Hippocampal formation (tissue), 2 donors: ENCODE measurements around the gene SVIL.
"Not testable (repeated sequence)": the region's sequence is repeated elsewhere in the genome, so short reads cannot be mapped to it uniquely, and the experiment has no call there.

ENCODE experiments used
- DNase-seq, 2 donors: peaks; one replicate each; lab custom pipeline; 2025; lab: John Stamatoyannopoulos, UW

Gene SVIL

GRCh38 chr10:29451946-29452345, 182.8 kb downstream of the SVIL start:
- DNase-seq = no peak

GRCh38 chr10:29450405-29450804, 184.4 kb downstream of the SVIL start:
- no peak for DNase-seq

GRCh38 chr10:29448756-29449592, 185.8 kb downstream of the SVIL start:
- DNase-seq = peak; percentile 35 to 66

GRCh38 chr10:29448125-29448524, 186.6 kb downstream of the SVIL start:
- no peak for DNase-seq

- DNase-seq = no peak
Measured at GRCh38 chr10:29446327-29446726, 188.4 kb downstream of the SVIL start.

- DNase-seq = no peak
Measured at GRCh38 chr10:29443745-29444523, 190.8 kb downstream of the SVIL start.

GRCh38 chr10:29440981-29441380, 193.8 kb downstream of the SVIL start:
- no peak for DNase-seq

GRCh38 chr10:29439005-29439404, 195.8 kb downstream of the SVIL start:
- DNase-seq = not testable (repeated sequence)

GRCh38 chr10:29438271-29438670, 196.5 kb downstream of the SVIL start:
- DNase-seq = no peak

- DNase-seq = no peak
Measured at GRCh38 chr10:29437871-29438270, 196.9 kb downstream of the SVIL start.

- DNase-seq = no peak
Measured at GRCh38 chr10:29435809-29436501, 198.8 kb downstream of the SVIL start.

GRCh38 chr10:29434111-29434510, 200.7 kb downstream of the SVIL start:
- no peak for DNase-seq

GRCh38 chr10:29431711-29432110, 203.1 kb downstream of the SVIL start:
- no peak for DNase-seq

GRCh38 chr10:29430101-29430500, 204.7 kb downstream of the SVIL start:
- no peak for DNase-seq

- no peak for DNase-seq
Measured at GRCh38 chr10:29428486-29428885, 206.3 kb downstream of the SVIL start.

- no peak for DNase-seq
Measured at GRCh38 chr10:29427667-29428066, 207.1 kb downstream of the SVIL start.

GRCh38 chr10:29426420-29426819, 208.4 kb downstream of the SVIL start:
- DNase-seq = no peak

GRCh38 chr10:29424017-29424416, 210.8 kb downstream of the SVIL start:
- DNase-seq = no peak

- no peak for DNase-seq
Measured at GRCh38 chr10:29420744-29421143, 214.0 kb downstream of the SVIL start.

GRCh38 chr10:29417324-29417723, 217.4 kb downstream of the SVIL start:
- DNase-seq = no peak

GRCh38 chr10:29415876-29416275, 218.9 kb downstream of the SVIL start:
- DNase-seq = no peak

GRCh38 chr10:29414501-29414900, 220.3 kb downstream of the SVIL start:
- DNase-seq = no peak

GRCh38 chr10:29412485-29412884, 222.3 kb downstream of the SVIL start:
- DNase-seq = no peak
